ENCODE results near the gene CEP128.

GRCh38 chr14:80564051-80564450 is 377.5 kb downstream of the CEP128 start:
- TF ChIP-seq, protein P1, sequence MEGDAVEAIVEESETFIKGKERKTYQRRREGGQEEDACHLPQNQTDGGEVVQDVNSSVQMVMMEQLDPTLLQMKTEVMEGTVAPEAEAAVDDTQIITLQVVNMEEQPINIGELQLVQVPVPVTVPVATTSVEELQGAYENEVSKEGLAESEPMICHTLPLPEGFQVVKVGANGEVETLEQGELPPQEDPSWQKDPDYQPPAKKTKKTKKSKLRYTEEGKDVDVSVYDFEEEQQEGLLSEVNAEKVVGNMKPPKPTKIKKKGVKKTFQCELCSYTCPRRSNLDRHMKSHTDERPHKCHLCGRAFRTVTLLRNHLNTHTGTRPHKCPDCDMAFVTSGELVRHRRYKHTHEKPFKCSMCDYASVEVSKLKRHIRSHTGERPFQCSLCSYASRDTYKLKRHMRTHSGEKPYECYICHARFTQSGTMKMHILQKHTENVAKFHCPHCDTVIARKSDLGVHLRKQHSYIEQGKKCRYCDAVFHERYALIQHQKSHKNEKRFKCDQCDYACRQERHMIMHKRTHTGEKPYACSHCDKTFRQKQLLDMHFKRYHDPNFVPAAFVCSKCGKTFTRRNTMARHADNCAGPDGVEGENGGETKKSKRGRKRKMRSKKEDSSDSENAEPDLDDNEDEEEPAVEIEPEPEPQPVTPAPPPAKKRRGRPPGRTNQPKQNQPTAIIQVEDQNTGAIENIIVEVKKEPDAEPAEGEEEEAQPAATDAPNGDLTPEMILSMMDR (IDR thresholded peaks at IDR 0.05 in 2 of 3, conservative IDR thresholded peaks at IDR 0.05 in 1 of 3; ENCODE audit: borderline replicate concordance in 1 of 3, insufficient read depth in 1 of 3, low read depth in 2 of 3, low read length in 2 of 3), result no peak
- TF ChIP-seq POLR2A (IDR thresholded peaks at IDR 0.05; ENCODE audit: borderline replicate concordance, extremely low read depth, insufficient read depth, insufficient read length), result no peak
- no peak for TF ChIP-seq JUND (IDR thresholded peaks at IDR 0.05)
- no peak for TF ChIP-seq REST (IDR thresholded peaks at IDR 0.05; ENCODE audit: low read depth)
- TF ChIP-seq ZFX (IDR thresholded peaks at IDR 0.05), result no peak

Data from HCT116 (cell line).